ENCODE results near the gene SFXN5.

DNA sequence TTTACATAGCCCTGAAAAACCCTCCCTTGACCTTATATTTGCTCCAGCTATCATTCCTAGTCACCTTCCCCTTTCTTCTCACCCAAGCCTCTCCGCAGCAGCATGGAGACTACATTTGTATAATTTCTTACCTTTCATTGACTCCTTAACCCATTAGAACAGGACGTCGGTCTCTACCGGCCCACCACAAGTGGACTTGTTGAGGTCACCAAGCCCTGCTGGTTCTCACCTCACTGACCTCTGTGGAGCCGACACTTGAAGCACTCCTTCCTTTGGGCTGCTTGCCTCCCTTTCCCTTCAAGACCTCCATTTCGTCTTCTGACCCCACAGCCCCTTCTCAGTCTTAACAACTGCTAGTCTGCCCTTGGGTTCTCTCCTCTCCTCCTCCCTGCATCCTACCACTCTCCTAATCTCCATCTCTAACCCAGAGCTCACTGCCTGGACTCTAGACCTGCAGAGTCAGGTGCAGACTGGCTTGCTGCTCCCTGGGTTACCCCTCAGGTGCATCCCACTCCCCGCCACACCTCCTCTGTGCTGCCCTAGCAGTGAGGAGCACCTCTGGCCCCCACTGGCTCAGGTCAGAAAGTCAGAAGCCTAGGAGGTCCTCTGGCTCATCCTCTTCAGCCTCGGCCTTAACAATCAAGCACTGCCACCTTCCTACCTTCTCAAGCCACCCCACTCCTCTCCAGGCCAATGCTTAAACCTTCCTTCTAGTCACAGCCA is 5.3 kb upstream of the SFXN5 start:
- TF ChIP-seq, protein P1, sequence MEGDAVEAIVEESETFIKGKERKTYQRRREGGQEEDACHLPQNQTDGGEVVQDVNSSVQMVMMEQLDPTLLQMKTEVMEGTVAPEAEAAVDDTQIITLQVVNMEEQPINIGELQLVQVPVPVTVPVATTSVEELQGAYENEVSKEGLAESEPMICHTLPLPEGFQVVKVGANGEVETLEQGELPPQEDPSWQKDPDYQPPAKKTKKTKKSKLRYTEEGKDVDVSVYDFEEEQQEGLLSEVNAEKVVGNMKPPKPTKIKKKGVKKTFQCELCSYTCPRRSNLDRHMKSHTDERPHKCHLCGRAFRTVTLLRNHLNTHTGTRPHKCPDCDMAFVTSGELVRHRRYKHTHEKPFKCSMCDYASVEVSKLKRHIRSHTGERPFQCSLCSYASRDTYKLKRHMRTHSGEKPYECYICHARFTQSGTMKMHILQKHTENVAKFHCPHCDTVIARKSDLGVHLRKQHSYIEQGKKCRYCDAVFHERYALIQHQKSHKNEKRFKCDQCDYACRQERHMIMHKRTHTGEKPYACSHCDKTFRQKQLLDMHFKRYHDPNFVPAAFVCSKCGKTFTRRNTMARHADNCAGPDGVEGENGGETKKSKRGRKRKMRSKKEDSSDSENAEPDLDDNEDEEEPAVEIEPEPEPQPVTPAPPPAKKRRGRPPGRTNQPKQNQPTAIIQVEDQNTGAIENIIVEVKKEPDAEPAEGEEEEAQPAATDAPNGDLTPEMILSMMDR (conservative IDR thresholded peaks at IDR 0.05; ENCODE audit: low read depth, low read length), result no peak
- TF ChIP-seq CEBPB (IDR thresholded peaks at IDR 0.05; ENCODE audit: low read depth, low read length) (no peak), POLR2A (IDR thresholded peaks at IDR 0.05; ENCODE audit: low read depth, low read length) (no peak), BHLHE40 (IDR thresholded peaks at IDR 0.05; ENCODE audit: low read depth, low read length) (no peak), RAD21 (IDR thresholded peaks at IDR 0.05; ENCODE audit: low read length) (no peak), CHD1 (IDR thresholded peaks at IDR 0.05; ENCODE audit: low read depth, low read length) (no peak), SMC3 (IDR thresholded peaks at IDR 0.05; ENCODE audit: low read depth, low read length) (no peak)
- TF ChIP-seq, protein P2, sequence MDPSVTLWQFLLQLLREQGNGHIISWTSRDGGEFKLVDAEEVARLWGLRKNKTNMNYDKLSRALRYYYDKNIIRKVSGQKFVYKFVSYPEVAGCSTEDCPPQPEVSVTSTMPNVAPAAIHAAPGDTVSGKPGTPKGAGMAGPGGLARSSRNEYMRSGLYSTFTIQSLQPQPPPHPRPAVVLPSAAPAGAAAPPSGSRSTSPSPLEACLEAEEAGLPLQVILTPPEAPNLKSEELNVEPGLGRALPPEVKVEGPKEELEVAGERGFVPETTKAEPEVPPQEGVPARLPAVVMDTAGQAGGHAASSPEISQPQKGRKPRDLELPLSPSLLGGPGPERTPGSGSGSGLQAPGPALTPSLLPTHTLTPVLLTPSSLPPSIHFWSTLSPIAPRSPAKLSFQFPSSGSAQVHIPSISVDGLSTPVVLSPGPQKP (IDR thresholded peaks at IDR 0.05; ENCODE audit: borderline replicate concordance, low read depth, low read length), result no peak

All from IMR-90 (cell line).